SK-N-SH treated with all-trans-retinoic acid at 6 μM for 48 hours (cell line): Measurements from ENCODE around the gene TACR1.
A peak's percentile ranks its signal among the peaks of the same experiment; 100 is the strongest.
"Not testable (repeated sequence)": the region's sequence is repeated elsewhere in the genome, so short reads cannot be mapped to it uniquely, and the experiment has no call there.

Experiments
- ATAC-seq: fragments of 200-7000 bp; cut with Tn5 transposase; 3 replicates; pipeline ENCODE4 v1.9.1; 2020; ENCODE audit warnings: mild to moderate bottlenecking, moderate library complexity
- CSDC2 ChIP-seq: fragments of 250-450 bp; sonication (Bioruptor Pico); IDR thresholded peaks from 2 replicates; pipeline ENCODE4 v1.5.0; 2020; ENCODE audit warnings: mild to moderate bottlenecking, moderate library complexity
- CSRNP3 ChIP-seq: fragments of 250-450 bp; sonication (Bioruptor Pico); IDR thresholded peaks from 2 replicates; pipeline ENCODE4 v1.5.1; 2021; ENCODE audit warnings: mild to moderate bottlenecking, moderate library complexity
- ESRRG ChIP-seq: fragments of 250-450 bp; sonication (Bioruptor Pico); IDR thresholded peaks from 2 replicates; pipeline ENCODE4 v1.6.1; 2021; ENCODE audit warnings: mild to moderate bottlenecking
- GLIS3 ChIP-seq: fragments of 250-450 bp; sonication (Bioruptor Pico); IDR thresholded peaks from 2 replicates; pipeline ENCODE4 v1.5.0; 2020; ENCODE audit warnings: mild to moderate bottlenecking, moderate library complexity
- ISL1 ChIP-seq: fragments of 250-450 bp; sonication (Bioruptor Pico); IDR thresholded peaks from 2 replicates; pipeline ENCODE4 v2.1.2; 2022; ENCODE audit warnings: mild to moderate bottlenecking, moderate library complexity
- PPARA ChIP-seq: fragments of 250-450 bp; sonication (Bioruptor Pico); IDR thresholded peaks from 2 replicates; pipeline ENCODE4 v1.5.0; 2020; ENCODE audit warnings: mild to moderate bottlenecking, borderline replicate concordance
- RARB ChIP-seq: fragments of 250-450 bp; sonication (Bioruptor Pico); IDR thresholded peaks from 2 replicates; pipeline ENCODE4 v1.8.0; 2021; ENCODE audit warnings: mild to moderate bottlenecking, moderate library complexity
- SNAI2 ChIP-seq: fragments of 250-450 bp; sonication (Bioruptor Pico); IDR thresholded peaks from 2 replicates; pipeline ENCODE4 v1.5.0; 2020; ENCODE audit warnings: mild to moderate bottlenecking, moderate library complexity
- TCF4 ChIP-seq: fragments of 250-450 bp; sonication (Bioruptor Pico); IDR thresholded peaks from 2 replicates; pipeline ENCODE4 v1.8.0; 2021; ENCODE audit warnings: mild to moderate bottlenecking, moderate library complexity, borderline replicate concordance
- ZC3H10 ChIP-seq: fragments of 250-450 bp; sonication (Bioruptor Pico); IDR thresholded peaks from 2 replicates; pipeline ENCODE4 v1.5.1; 2021; ENCODE audit warnings: mild to moderate bottlenecking, moderate library complexity
- ZFP30 ChIP-seq: fragments of 450-650 bp; formaldehyde crosslinking; IDR thresholded peaks from 2 replicates; pipeline ENCODE4 v1.5.0; 2022; ENCODE audit warnings: mild to moderate bottlenecking, moderate library complexity
- ZNF8 ChIP-seq: fragments of 450-650 bp; formaldehyde crosslinking; IDR thresholded peaks from 2 replicates; pipeline ENCODE4 v1.5.0; 2020; ENCODE audit warnings: mild to moderate bottlenecking, moderate library complexity
- TF ChIP-seq, protein P1 (sequence below): fragments of 250-450 bp; sonication (Bioruptor Pico); IDR thresholded peaks from 2 replicates; pipeline ENCODE4 v1.8.0; 2021; ENCODE audit warnings: low read depth, mild to moderate bottlenecking, moderate library complexity, borderline replicate concordance
- TF ChIP-seq, protein P2 (sequence below): fragments of 250-450 bp; sonication (Bioruptor Pico); IDR thresholded peaks from 2 replicates; pipeline ENCODE4 v1.8.0; 2020; ENCODE audit warnings: mild to moderate bottlenecking, moderate library complexity, borderline replicate concordance
- TF ChIP-seq, protein P3 (sequence below): fragments of 250-450 bp; sonication (Bioruptor Pico); IDR thresholded peaks from 2 replicates; pipeline ENCODE4 v1.5.0; 2020; ENCODE audit warnings: mild to moderate bottlenecking, moderate library complexity

The TACR1 gene

DNA sequence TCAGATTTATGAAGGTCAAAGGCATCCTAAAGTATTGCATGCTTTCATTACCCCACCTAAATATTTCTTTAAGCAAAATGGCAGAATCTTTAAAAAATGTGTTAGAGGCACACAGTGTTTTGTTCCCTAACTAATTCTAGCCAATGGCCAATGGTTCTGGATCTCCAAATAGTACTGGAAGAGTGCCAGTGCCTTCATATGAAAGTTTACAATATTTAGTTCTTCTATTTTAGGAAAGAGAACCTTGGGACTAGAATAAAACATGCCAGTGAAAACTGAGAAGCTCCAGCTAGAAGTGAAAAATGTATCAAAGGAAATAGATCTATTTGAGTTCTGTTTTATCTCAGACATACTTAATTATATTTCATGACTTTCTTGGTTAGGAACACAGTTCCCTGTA lies 37.1 kb downstream of the TACR1 start:
- no peak for ATAC-seq
- TF ChIP-seq SNAI2 (CRISPR knock-in tag) = no peak
- TF ChIP-seq PPARA (CRISPR knock-in tag) = no peak
- no peak for TF ChIP-seq GLIS3 (CRISPR knock-in tag)
- no peak for TF ChIP-seq CSDC2

- ATAC-seq = peak; percentile 81
- TF ChIP-seq, protein P1, sequence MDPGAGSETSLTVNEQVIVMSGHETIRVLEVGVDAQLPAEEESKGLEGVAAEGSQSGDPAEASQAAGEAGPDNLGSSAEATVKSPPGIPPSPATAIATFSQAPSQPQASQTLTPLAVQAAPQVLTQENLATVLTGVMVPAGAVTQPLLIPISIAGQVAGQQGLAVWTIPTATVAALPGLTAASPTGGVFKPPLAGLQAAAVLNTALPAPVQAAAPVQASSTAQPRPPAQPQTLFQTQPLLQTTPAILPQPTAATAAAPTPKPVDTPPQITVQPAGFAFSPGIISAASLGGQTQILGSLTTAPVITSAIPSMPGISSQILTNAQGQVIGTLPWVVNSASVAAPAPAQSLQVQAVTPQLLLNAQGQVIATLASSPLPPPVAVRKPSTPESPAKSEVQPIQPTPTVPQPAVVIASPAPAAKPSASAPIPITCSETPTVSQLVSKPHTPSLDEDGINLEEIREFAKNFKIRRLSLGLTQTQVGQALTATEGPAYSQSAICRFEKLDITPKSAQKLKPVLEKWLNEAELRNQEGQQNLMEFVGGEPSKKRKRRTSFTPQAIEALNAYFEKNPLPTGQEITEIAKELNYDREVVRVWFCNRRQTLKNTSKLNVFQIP (CRISPR knock-in tag) = no peak
- TF ChIP-seq ZFP30 (CRISPR knock-in tag) (no peak), ISL1 (CRISPR knock-in tag) (no peak), CSDC2 (no peak), ZC3H10 (no peak), ZNF8 (no peak)
- TF ChIP-seq, protein P2, sequence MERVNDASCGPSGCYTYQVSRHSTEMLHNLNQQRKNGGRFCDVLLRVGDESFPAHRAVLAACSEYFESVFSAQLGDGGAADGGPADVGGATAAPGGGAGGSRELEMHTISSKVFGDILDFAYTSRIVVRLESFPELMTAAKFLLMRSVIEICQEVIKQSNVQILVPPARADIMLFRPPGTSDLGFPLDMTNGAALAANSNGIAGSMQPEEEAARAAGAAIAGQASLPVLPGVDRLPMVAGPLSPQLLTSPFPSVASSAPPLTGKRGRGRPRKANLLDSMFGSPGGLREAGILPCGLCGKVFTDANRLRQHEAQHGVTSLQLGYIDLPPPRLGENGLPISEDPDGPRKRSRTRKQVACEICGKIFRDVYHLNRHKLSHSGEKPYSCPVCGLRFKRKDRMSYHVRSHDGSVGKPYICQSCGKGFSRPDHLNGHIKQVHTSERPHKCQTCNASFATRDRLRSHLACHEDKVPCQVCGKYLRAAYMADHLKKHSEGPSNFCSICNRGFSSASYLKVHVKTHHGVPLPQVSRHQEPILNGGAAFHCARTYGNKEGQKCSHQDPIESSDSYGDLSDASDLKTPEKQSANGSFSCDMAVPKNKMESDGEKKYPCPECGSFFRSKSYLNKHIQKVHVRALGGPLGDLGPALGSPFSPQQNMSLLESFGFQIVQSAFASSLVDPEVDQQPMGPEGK (CRISPR knock-in tag) = no peak
Observed at GRCh38 chr2:75157435-75157834, 41.9 kb downstream of the TACR1 start.

GRCh38 chr2:75155115-75155514 lies 44.2 kb downstream of the TACR1 start:
- peak; percentile 88 for ATAC-seq
- TF ChIP-seq, protein P1 (CRISPR knock-in tag) = no peak
- TF ChIP-seq CSDC2 (no peak), PPARA (CRISPR knock-in tag) (no peak), ESRRG (CRISPR knock-in tag) (no peak), TCF4 (CRISPR knock-in tag) (peak; percentile 58), CSRNP3 (CRISPR knock-in tag) (no peak), SNAI2 (CRISPR knock-in tag) (no peak)
- TF ChIP-seq, protein P3, sequence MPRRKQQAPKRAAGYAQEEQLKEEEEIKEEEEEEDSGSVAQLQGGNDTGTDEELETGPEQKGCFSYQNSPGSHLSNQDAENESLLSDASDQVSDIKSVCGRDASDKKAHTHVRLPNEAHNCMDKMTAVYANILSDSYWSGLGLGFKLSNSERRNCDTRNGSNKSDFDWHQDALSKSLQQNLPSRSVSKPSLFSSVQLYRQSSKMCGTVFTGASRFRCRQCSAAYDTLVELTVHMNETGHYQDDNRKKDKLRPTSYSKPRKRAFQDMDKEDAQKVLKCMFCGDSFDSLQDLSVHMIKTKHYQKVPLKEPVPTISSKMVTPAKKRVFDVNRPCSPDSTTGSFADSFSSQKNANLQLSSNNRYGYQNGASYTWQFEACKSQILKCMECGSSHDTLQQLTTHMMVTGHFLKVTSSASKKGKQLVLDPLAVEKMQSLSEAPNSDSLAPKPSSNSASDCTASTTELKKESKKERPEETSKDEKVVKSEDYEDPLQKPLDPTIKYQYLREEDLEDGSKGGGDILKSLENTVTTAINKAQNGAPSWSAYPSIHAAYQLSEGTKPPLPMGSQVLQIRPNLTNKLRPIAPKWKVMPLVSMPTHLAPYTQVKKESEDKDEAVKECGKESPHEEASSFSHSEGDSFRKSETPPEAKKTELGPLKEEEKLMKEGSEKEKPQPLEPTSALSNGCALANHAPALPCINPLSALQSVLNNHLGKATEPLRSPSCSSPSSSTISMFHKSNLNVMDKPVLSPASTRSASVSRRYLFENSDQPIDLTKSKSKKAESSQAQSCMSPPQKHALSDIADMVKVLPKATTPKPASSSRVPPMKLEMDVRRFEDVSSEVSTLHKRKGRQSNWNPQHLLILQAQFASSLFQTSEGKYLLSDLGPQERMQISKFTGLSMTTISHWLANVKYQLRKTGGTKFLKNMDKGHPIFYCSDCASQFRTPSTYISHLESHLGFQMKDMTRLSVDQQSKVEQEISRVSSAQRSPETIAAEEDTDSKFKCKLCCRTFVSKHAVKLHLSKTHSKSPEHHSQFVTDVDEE (CRISPR knock-in tag) = no peak

DNA sequence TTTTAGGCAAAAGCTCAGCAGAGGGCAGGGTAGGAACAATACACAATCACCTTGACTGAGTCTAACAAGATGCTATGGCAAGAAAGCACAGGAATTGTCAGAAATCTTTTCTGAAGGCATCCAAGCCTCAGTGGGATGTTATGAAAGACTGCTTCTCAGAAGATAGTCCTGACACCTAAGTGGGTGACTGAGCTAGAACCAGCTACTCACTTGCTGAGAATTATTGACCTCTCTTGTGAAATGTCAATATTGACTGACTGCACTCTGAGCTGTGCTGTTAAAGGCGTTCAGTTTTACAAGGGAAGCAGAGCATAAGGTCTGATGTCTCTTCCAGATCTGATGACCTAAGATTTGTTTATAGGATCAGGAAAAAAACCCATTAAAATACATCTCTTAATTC lies 46.1 kb downstream of the TACR1 start:
- no peak for TF ChIP-seq RARB (CRISPR knock-in tag)
- no peak for ATAC-seq

GRCh38 chr2:75152243-75152642 lies 47.1 kb downstream of the TACR1 start:
- ATAC-seq = not testable (repeated sequence)

GRCh38 chr2:75147884-75148283 lies 51.4 kb downstream of the TACR1 start:
- not testable (repeated sequence) for ATAC-seq
- peak; percentile 59; the same call in 1 of the 2 replicates for TF ChIP-seq ZNF8
